ENCODE data around the gene ACTN3.

ACTN3 gene

GRCh38 chr11:66546368-66546965 is at the start of gene ACTN3:
ACTN3 (plus strand) TSS chr11:66546903; CDS start chr11:66546938, 35 bp downstream.
- FAIRE-seq, result no peak
- TF ChIP-seq POLR2A (IDR thresholded peaks at IDR 0.05; ENCODE audit: low read depth, low read length), result no peak

DNA sequence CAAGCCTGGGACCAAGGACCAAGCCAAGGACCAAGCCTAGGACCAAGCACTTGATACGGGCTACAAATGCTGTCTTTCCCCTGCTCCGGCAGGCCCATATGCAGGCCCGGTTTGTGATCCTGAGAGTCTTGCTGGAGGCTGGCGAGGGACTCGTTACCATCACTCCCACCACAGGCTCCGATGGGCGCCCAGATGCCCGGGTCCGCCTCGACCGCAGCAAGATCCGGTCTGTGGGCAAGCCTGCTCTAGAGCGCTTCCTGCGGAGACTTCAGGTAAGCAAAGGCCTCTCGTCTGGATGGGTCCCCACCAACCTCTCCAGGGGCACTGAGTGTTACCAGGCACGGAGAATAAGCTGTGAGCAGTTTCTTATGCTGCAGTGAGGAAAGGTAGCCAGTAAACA is 49.5 kb upstream of the ACTN3 start:
- no peak for TF ChIP-seq POLR2A (IDR thresholded peaks at IDR 0.05; ENCODE audit: low read depth, low read length)

More at GRCh38 chr11:66546368-66546965, at the start of gene ACTN3:
- no peak for DNase-seq (ENCODE audit: insufficient read length, low spot score)

DNA sequence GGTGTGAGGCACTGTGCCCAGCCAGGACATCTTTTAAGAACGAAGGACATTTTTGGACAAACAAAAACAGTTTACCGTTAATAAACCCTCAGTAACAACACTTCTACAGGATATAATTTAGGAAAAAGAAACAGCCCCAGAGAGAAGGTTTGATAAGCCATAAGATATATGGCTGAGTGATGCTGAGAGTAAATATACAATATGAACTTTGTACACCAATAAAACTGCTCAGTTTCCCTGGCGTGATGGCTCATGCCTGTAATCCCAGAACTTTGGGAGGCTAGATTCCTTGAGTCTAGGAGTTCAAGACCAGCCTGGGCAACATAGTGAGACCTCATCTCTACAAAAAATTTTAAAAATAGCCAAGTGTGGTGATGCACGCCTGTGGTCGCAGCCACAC is 48.2 kb upstream of the ACTN3 start:
- DNase-seq (ENCODE audit: insufficient read length, low spot score) (no peak), FAIRE-seq (no peak)
- no peak for TF ChIP-seq POLR2A (IDR thresholded peaks at IDR 0.05; ENCODE audit: low read depth, low read length)

More for the DNA sequence above, 49.5 kb upstream of the ACTN3 start:
- no peak for DNase-seq (ENCODE audit: insufficient read length, low spot score)
- no peak for FAIRE-seq

DNA sequence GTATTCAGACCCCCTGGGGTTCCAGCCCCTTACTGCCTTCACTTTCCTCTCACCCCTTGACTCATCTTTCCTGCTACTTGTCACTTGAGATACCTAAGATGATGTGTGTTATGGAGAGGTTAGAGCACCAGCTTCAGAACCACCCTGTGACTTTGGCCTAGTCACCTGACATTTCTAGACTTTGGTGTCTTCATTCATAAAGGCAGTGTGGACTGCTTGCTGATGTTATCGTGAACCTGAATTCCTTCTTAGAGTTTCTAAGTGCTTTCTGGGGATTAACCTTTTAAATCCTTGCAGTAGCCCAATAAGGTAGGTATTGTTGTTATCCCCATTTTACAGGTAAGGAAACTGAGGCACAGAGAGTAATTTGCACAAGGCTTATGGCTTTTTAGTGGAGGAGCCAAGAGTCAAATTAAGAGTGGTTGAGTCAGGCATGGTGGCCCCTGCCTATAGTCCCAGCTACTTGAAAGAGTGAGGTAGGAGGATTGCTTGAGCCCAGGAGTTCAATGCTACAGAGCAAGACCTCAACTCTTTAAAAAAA is 41.4 kb upstream of the ACTN3 start:
- no peak for TF ChIP-seq POLR2A (IDR thresholded peaks at IDR 0.05; ENCODE audit: low read depth, low read length)
- DNase-seq (ENCODE audit: insufficient read length, low spot score) (no peak), FAIRE-seq (no peak)

GRCh38 chr11:66509131-66509561 is 37.6 kb upstream of the ACTN3 start:
- no peak for TF ChIP-seq POLR2A (IDR thresholded peaks at IDR 0.05; ENCODE audit: low read depth, low read length)
- DNase-seq (ENCODE audit: insufficient read length, low spot score) (no peak), FAIRE-seq (no peak)

- DNase-seq (ENCODE audit: insufficient read length, low spot score) (peak; percentile 88), FAIRE-seq (no peak)
- TF ChIP-seq POLR2A (IDR thresholded peaks at IDR 0.05; ENCODE audit: low read depth, low read length), result peak; percentile 70
Observed at GRCh38 chr11:66510271-66510989, 36.3 kb upstream of the ACTN3 start, which contains the start of gene BBS1. BBS1 (plus strand) TSS chr11:66510635; CDS start chr11:66510660, 25 bp downstream.

- FAIRE-seq (no peak), DNase-seq (ENCODE audit: insufficient read length, low spot score) (no peak)
- no peak for TF ChIP-seq POLR2A (IDR thresholded peaks at IDR 0.05; ENCODE audit: low read depth, low read length)
Observed at GRCh38 chr11:66510990-66511339, 35.7 kb upstream of the ACTN3 start.

GRCh38 chr11:66523611-66524010 is 23.1 kb upstream of the ACTN3 start:
- FAIRE-seq (no peak), DNase-seq (ENCODE audit: insufficient read length, low spot score) (no peak)
- TF ChIP-seq POLR2A (IDR thresholded peaks at IDR 0.05; ENCODE audit: low read depth, low read length), result no peak

DNA sequence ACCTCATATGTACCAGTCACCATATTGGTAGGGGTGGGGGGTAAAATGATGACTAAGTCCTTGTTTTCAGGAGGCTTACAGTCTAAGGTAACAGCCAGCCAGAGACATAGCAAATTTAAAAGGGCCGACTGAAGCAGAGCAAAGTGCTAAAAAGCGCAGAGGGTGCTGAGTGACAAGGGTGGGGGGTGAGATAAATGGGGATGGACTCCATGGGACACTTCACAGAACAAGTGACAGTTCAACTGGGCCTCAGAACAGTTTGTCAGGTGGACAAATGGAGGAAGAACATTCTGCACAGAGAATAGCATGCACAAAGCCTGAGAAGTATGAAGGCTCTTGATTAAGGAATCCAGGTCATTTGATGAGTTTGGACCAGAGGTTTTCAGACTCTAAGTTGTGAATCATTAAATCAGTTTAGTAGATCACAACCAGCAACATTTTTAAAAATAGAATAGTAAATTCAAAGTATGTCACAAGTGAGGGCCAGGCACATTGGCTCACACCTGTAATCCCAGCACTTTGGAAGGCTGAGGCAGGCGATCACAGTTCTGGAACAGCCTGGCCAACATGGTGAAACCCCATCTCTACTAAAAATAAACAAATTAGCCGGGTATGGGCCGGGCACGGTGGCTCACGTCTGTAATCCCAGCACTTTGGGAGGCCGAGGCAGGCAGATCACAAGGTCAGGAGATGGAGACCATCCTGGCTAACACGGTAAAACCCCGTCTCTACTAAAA is 22.2 kb upstream of the ACTN3 start:
- no peak for DNase-seq (ENCODE audit: insufficient read length, low spot score)
- no peak for TF ChIP-seq POLR2A (IDR thresholded peaks at IDR 0.05; ENCODE audit: low read depth, low read length)
- FAIRE-seq, result no peak

DNA sequence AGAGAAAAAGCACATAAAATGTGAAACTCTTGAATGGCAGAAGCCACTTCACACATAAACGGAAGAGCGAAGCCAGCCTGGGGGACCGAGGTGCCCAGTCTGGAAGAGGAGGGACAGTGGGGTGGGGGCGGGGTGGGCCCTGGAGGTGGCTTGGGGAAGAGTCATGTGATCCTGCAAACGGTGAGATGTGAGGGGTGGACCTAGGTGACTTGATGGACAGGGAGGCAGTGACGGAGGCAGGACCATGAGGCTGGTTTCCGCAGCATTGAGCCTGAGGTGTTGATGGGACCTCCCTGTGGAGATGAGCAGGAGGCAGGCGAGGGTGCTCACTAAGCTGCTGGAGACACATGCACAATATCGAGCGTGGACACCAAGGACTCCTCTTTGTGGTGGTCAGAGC is 17.6 kb upstream of the ACTN3 start:
- DNase-seq (ENCODE audit: insufficient read length, low spot score), result no peak
- no peak for FAIRE-seq
- TF ChIP-seq POLR2A (IDR thresholded peaks at IDR 0.05; ENCODE audit: low read depth, low read length), result no peak

GRCh38 chr11:66529655-66530054 is 17.0 kb upstream of the ACTN3 start:
- TF ChIP-seq POLR2A (IDR thresholded peaks at IDR 0.05; ENCODE audit: low read depth, low read length), result no peak
- FAIRE-seq (no peak), DNase-seq (ENCODE audit: insufficient read length, low spot score) (no peak)

DNA sequence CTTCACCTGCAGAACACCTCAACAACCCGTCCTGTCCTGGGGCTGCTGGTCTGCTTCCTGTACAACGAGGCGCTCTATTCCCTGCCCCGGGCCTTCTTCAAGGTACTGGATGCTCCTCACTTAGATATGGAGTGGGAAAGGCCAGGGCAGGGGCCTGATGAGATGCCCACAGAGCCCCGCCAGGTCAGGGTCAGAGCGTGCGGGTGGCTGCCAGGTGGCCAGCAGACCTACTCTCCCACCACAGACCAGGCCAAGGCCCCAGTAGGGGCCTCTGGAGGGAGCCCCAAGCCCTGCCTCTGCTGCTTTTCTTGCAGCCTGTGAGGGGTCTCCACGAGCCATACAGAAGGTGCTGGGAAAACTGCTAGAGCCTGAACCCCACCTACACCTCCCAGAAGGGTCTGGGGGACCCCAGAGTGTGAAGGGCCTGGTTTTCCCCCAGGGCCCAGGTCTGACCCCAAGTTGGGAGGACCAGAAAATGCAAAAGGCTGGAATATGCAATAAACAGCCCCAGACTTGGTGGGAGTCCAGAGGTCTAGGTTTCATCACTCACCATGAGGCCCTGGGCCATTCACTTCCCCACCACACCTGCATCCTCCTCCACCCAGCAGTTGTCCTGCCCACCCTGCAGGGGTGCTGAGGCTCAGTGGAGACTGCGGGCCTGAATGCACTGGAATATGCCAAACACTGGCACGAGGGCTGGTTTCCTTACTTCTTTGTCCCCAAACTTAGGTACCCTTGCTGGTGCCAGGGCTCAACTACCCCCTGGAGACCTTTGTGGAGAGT is 15.6 kb upstream of the ACTN3 start:
- TF ChIP-seq POLR2A (IDR thresholded peaks at IDR 0.05; ENCODE audit: low read depth, low read length), result no peak
- DNase-seq (ENCODE audit: insufficient read length, low spot score), result no peak

GRCh38 chr11:66531841-66532240 is 14.9 kb upstream of the ACTN3 start:
- FAIRE-seq, result no peak
- no peak for DNase-seq (ENCODE audit: insufficient read length, low spot score)

More for the DNA sequence above, 15.6 kb upstream of the ACTN3 start:
- no peak for FAIRE-seq

More at GRCh38 chr11:66531841-66532240, 14.9 kb upstream of the ACTN3 start:
- no peak for TF ChIP-seq POLR2A (IDR thresholded peaks at IDR 0.05; ENCODE audit: low read depth, low read length)
